ENCODE results near the gene MYO16.
A peak's percentile ranks its signal among the peaks of the same experiment; 100 is the strongest.

The MYO16 gene

GRCh38 chr13:109135018-109135417 is 505.6 kb downstream of the MYO16 start:
- H3K9me2 ChIP-seq (replicated peaks; ENCODE audit: low read depth, low read length): no peaks in the 10 kb centered on the region
- no peaks in the 10 kb centered on the region for H3K9me3 ChIP-seq (ENCODE audit: insufficient read depth, low read depth, low read length)
- H3K79me2 ChIP-seq (ENCODE audit: insufficient read depth, low read length): no peaks in the 10 kb centered on the region
- H3K36me3 ChIP-seq (ENCODE audit: insufficient read depth, low read length): no peaks in the 10 kb centered on the region
- H2AFZ ChIP-seq (ENCODE audit: low read length): no peak overlapping the region
- H3F3A ChIP-seq (ENCODE audit: low read depth): peaks cover 4% of the 10 kb centered on the region
- TF ChIP-seq EZH2phosphoT487 (IDR thresholded peaks at IDR 0.05; ENCODE audit: borderline replicate concordance): no peak
- TF ChIP-seq, protein P1, sequence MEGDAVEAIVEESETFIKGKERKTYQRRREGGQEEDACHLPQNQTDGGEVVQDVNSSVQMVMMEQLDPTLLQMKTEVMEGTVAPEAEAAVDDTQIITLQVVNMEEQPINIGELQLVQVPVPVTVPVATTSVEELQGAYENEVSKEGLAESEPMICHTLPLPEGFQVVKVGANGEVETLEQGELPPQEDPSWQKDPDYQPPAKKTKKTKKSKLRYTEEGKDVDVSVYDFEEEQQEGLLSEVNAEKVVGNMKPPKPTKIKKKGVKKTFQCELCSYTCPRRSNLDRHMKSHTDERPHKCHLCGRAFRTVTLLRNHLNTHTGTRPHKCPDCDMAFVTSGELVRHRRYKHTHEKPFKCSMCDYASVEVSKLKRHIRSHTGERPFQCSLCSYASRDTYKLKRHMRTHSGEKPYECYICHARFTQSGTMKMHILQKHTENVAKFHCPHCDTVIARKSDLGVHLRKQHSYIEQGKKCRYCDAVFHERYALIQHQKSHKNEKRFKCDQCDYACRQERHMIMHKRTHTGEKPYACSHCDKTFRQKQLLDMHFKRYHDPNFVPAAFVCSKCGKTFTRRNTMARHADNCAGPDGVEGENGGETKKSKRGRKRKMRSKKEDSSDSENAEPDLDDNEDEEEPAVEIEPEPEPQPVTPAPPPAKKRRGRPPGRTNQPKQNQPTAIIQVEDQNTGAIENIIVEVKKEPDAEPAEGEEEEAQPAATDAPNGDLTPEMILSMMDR (conservative IDR thresholded peaks at IDR 0.05; ENCODE audit: low read length): peak; percentile 54
- no peaks in the 10 kb centered on the region for H3K27me3 ChIP-seq (ENCODE audit: insufficient read depth, low read length, poor library complexity, severe bottlenecking)
- H3K4me1 ChIP-seq (ENCODE audit: insufficient read depth, low read length, poor library complexity, severe bottlenecking): peaks cover 40% of the 10 kb centered on the region
- no peak overlapping the region for H3K4me2 ChIP-seq (ENCODE audit: low read depth, low read length, poor library complexity, severe bottlenecking)
- no peak overlapping the region for H3K4me3 ChIP-seq (ENCODE audit: low read length, poor library complexity, severe bottlenecking)
- H4K20me1 ChIP-seq (ENCODE audit: insufficient read depth, low read length, poor library complexity, severe bottlenecking): no peaks in the 10 kb centered on the region
- no peak overlapping the region for H3K9ac ChIP-seq (ENCODE audit: low read depth, low read length, poor library complexity, severe bottlenecking)

DNA sequence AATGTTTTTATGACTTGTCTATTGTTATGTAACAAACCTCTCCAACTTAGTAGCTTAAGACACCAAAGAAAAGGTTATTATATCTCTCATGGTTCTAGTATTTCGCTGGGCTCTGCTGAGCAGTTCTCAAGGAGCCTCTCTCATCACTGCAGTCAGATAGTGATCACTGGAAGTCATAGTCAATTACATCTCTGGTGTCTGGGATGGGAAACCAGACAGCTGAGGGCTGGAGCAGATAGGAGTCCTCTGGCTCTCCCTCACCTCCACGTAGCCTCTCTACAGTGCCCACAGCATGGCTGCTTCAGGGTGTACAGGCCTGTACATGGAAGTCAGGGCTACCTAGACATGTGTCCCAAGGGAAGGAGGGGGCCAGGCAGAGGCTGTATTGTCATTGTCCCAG is 507.5 kb downstream of the MYO16 start:
- Histone ChIP-seq H3K36me3 (ENCODE audit: insufficient read depth, low read length) (no peaks in the 10 kb centered on the region), H3K4me2 (ENCODE audit: low read depth, low read length, poor library complexity, severe bottlenecking) (no peak overlapping the region), H3K4me1 (ENCODE audit: insufficient read depth, low read length, poor library complexity, severe bottlenecking) (peaks cover 21% of the 10 kb centered on the region), H3K27me3 (ENCODE audit: insufficient read depth, low read length, poor library complexity, severe bottlenecking) (no peaks in the 10 kb centered on the region), H2AFZ (ENCODE audit: low read length) (no peak overlapping the region), H3K79me2 (ENCODE audit: insufficient read depth, low read length) (no peaks in the 10 kb centered on the region), H3K9me3 (ENCODE audit: insufficient read depth, low read depth, low read length) (no peaks in the 10 kb centered on the region), H3K9ac (ENCODE audit: low read depth, low read length, poor library complexity, severe bottlenecking) (no peak overlapping the region), H3K4me3 (ENCODE audit: low read length, poor library complexity, severe bottlenecking) (no peak overlapping the region), H3K9me2 (replicated peaks; ENCODE audit: low read depth, low read length) (no peaks in the 10 kb centered on the region), H4K20me1 (ENCODE audit: insufficient read depth, low read length, poor library complexity, severe bottlenecking) (no peaks in the 10 kb centered on the region), H3F3A (ENCODE audit: low read depth) (peaks cover 1% of the 10 kb centered on the region)
- TF ChIP-seq EZH2phosphoT487 (IDR thresholded peaks at IDR 0.05; ENCODE audit: borderline replicate concordance): no peak
- TF ChIP-seq, protein P1 (conservative IDR thresholded peaks at IDR 0.05; ENCODE audit: low read length): no peak

- TF ChIP-seq, protein P1 (conservative IDR thresholded peaks at IDR 0.05; ENCODE audit: low read length): no peak
- no peak for TF ChIP-seq EZH2phosphoT487 (IDR thresholded peaks at IDR 0.05; ENCODE audit: borderline replicate concordance)
- H3K9ac ChIP-seq (ENCODE audit: low read depth, low read length, poor library complexity, severe bottlenecking): no peak overlapping the region
- H3K4me2 ChIP-seq (ENCODE audit: low read depth, low read length, poor library complexity, severe bottlenecking): no peak overlapping the region
- H3K36me3 ChIP-seq (ENCODE audit: insufficient read depth, low read length): no peaks in the 10 kb centered on the region
- no peaks in the 10 kb centered on the region for H3K27me3 ChIP-seq (ENCODE audit: insufficient read depth, low read length, poor library complexity, severe bottlenecking)
- no peaks in the 10 kb centered on the region for H4K20me1 ChIP-seq (ENCODE audit: insufficient read depth, low read length, poor library complexity, severe bottlenecking)
- no peaks in the 10 kb centered on the region for H3K79me2 ChIP-seq (ENCODE audit: insufficient read depth, low read length)
- no peaks in the 10 kb centered on the region for H3F3A ChIP-seq (ENCODE audit: low read depth)
- no peaks in the 10 kb centered on the region for H3K9me2 ChIP-seq (replicated peaks; ENCODE audit: low read depth, low read length)
- H3K4me1 ChIP-seq (ENCODE audit: insufficient read depth, low read length, poor library complexity, severe bottlenecking): no peaks in the 10 kb centered on the region
- H3K4me3 ChIP-seq (ENCODE audit: low read length, poor library complexity, severe bottlenecking): no peak overlapping the region
- no peaks in the 10 kb centered on the region for H3K9me3 ChIP-seq (ENCODE audit: insufficient read depth, low read depth, low read length)
- H2AFZ ChIP-seq (ENCODE audit: low read length): no peak overlapping the region
Measured at GRCh38 chr13:109139346-109139745, 509.9 kb downstream of the MYO16 start.
